ENCODE measurements around the gene SARS1.

DNA sequence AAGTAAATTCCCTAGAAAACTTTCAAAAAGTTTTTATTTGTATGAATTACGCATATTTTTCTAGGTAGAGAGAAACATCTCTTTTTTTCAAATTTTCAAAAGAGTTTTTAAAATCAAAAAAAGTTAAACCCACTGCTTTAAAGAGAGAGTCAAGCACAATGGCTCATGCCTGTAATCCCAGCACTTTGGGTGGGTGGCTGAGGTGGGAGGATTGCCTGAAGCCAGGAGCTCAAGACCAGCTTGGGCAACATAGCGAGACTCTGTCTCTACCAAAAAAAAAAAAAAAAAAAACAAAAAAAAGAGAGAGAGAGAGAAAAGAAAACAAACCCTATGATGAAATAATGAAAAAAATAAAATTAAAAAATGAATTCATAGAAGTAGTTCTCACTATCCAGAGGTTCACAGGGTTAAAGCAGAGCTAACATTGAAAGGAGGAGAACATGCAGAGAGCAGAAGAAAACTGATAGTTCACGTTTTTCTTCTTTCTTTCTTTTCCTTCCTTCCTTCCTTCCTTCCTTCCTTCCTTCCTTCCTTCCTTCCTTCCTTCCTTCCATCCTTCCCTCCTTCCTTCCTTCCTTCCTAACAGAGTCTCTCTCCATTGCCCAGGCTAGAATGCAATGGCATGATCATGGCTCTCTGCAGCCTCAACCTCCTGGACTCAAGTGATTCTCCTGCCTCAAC, 30.5 kb upstream of the SARS1 start:
- TF ChIP-seq, protein P1, sequence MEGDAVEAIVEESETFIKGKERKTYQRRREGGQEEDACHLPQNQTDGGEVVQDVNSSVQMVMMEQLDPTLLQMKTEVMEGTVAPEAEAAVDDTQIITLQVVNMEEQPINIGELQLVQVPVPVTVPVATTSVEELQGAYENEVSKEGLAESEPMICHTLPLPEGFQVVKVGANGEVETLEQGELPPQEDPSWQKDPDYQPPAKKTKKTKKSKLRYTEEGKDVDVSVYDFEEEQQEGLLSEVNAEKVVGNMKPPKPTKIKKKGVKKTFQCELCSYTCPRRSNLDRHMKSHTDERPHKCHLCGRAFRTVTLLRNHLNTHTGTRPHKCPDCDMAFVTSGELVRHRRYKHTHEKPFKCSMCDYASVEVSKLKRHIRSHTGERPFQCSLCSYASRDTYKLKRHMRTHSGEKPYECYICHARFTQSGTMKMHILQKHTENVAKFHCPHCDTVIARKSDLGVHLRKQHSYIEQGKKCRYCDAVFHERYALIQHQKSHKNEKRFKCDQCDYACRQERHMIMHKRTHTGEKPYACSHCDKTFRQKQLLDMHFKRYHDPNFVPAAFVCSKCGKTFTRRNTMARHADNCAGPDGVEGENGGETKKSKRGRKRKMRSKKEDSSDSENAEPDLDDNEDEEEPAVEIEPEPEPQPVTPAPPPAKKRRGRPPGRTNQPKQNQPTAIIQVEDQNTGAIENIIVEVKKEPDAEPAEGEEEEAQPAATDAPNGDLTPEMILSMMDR (IDR thresholded peaks at IDR 0.05): no peak
- TF ChIP-seq POLR2A (IDR thresholded peaks at IDR 0.05) (no peak), EP300 (IDR thresholded peaks at IDR 0.05) (no peak)

All from tibial nerve (tissue), 4 donors.